PFSK-1 (cell line): ENCODE data around the gene NUP188.

ENCODE experiments used
- FOXP2 ChIP-seq: optimal IDR thresholded peaks from 2 replicates; pipeline ENCODE3; 2011; ENCODE audit warnings: borderline replicate concordance, control low read depth, inconsistent platforms; ENCODE audit not compliant: insufficient read depth; ENCODE audit errors: extremely low read length, extremely low read depth
- POLR2AphosphoS5 ChIP-seq: IDR thresholded peaks from 2 replicates; pipeline ENCODE4 v1.6.1; 2012; ENCODE audit warnings: low read depth, mild to moderate bottlenecking, control low read depth, low read length, moderate library complexity
- REST ChIP-seq, 2 experiments: IDR thresholded peaks; 2 replicates each; pipeline versions ENCODE4 v1.6.1 to v1.8.0; 2011 to 2012; ENCODE audit warnings: low read depth in 2 of 2, low read length in 2 of 2, control low read depth in 1 of 2, inconsistent platforms in 1 of 2, mild to moderate bottlenecking in 1 of 2, moderate library complexity in 1 of 2; ENCODE audit not compliant: insufficient read depth in 1 of 2
- SIN3A ChIP-seq: IDR thresholded peaks from 2 replicates; pipeline ENCODE4 v1.6.1; 2012; ENCODE audit warnings: mild to moderate bottlenecking, low read length, moderate library complexity, borderline replicate concordance; ENCODE audit not compliant: insufficient read depth
- TAF1 ChIP-seq: IDR thresholded peaks from 2 replicates; pipeline ENCODE4 v1.6.1; 2012; ENCODE audit warnings: low read length, control low read depth, borderline replicate concordance; ENCODE audit not compliant: insufficient read depth

The NUP188 gene

GRCh38 chr9:128905964-128906363 is 41.5 kb upstream of the NUP188 start:
- TF ChIP-seq SIN3A, result no peak
- TF ChIP-seq REST (IDR thresholded peaks at IDR 0.05; ENCODE audit: insufficient read depth in 1 of 2, low read depth in 2 of 2, low read length in 2 of 2), result no peak
- TF ChIP-seq POLR2AphosphoS5, result no peak
- TF ChIP-seq TAF1, result no peak
- TF ChIP-seq FOXP2, result no peak

GRCh38 chr9:128906741-128907140 is 40.8 kb upstream of the NUP188 start:
- TF ChIP-seq TAF1 (no peak), POLR2AphosphoS5 (no peak), FOXP2 (no peak), SIN3A (no peak), REST (IDR thresholded peaks at IDR 0.05; ENCODE audit: insufficient read depth in 1 of 2, low read depth in 2 of 2, low read length in 2 of 2) (no peak)

- TF ChIP-seq REST (IDR thresholded peaks at IDR 0.05; ENCODE audit: insufficient read depth in 1 of 2, low read depth in 2 of 2, low read length in 2 of 2), result no peak
- no peak for TF ChIP-seq FOXP2
- no peak for TF ChIP-seq SIN3A
- no peak for TF ChIP-seq POLR2AphosphoS5
- TF ChIP-seq TAF1, result no peak
Measured at GRCh38 chr9:128908372-128908771, 39.1 kb upstream of the NUP188 start.

GRCh38 chr9:128909859-128910258 is 37.6 kb upstream of the NUP188 start:
- TF ChIP-seq POLR2AphosphoS5 (no peak), FOXP2 (no peak), SIN3A (no peak), REST (IDR thresholded peaks at IDR 0.05; ENCODE audit: insufficient read depth in 1 of 2, low read depth in 2 of 2, low read length in 2 of 2) (no peak)

- TF ChIP-seq FOXP2 (no peak), SIN3A (no peak), TAF1 (no peak), REST (IDR thresholded peaks at IDR 0.05; ENCODE audit: insufficient read depth in 1 of 2, low read depth in 2 of 2, low read length in 2 of 2) (no peak), POLR2AphosphoS5 (no peak)
Measured at GRCh38 chr9:128910906-128911305, 36.6 kb upstream of the NUP188 start.
